Adrenal gland (tissue), 5 donors: ENCODE data around the gene BCAS4.

Source experiments
- CTCF ChIP-seq, 6 experiments: fragments of 450-650 bp in 4 of 6; fragments of 200-600 bp in 2 of 6; sonication (generic) in 1 of 6; IDR thresholded peaks; 1 replicate in 5 of 6; 2 replicates in 1 of 6; pipeline versions ENCODE4 v1.5.1 to v1.8.0; 2016 to 2021; ENCODE audit warnings: antibody characterized with exemption in 6 of 6, mild to moderate bottlenecking in 2 of 6, moderate library complexity in 1 of 6
- POLR2A ChIP-seq, 2 donors: fragments of 450-650 bp; IDR thresholded peaks; one replicate each; pipeline ENCODE4 v1.6.1; 2017; ENCODE audit warnings: antibody characterized with exemption in 2 of 2, mild to moderate bottlenecking in 2 of 2, moderate library complexity in 1 of 2
- donor health status: DM: no; HTN: no; CAD: no.

- TF ChIP-seq CTCF (IDR thresholded peaks at IDR 0.05) (no peak), POLR2A (IDR thresholded peaks at IDR 0.05) (no peak)
Observed at GRCh38 chr20:50857348-50857747, 62.5 kb downstream of the BCAS4 start.
